Stimulated activated CD8-positive, alpha-beta memory T cell treated with anti-CD3 and anti-CD28 coated beads, Interleukin-12 subunit alpha, Interleukin-12 subunit beta, amount 100 ng/mL, for 1 hour (primary cell): Measurements from ENCODE around the gene FAM83B.
"Not testable (repeated sequence)": the region's sequence is repeated elsewhere in the genome, so short reads cannot be mapped to it uniquely, and the experiment has no call there.

Source experiments
- DNase-seq: peaks from one replicate; pipeline ENCODE4 v3.0.0-alpha.2; 2020; ENCODE audit warnings: low read depth

The FAM83B gene

GRCh38 chr6:54846243-54846856, at the start of gene FAM83B:
FAM83B (plus strand) TSS chr6:54846771; CDS start chr6:54870247, 23,476 bp downstream.
- DNase-seq, result no peak

DNA sequence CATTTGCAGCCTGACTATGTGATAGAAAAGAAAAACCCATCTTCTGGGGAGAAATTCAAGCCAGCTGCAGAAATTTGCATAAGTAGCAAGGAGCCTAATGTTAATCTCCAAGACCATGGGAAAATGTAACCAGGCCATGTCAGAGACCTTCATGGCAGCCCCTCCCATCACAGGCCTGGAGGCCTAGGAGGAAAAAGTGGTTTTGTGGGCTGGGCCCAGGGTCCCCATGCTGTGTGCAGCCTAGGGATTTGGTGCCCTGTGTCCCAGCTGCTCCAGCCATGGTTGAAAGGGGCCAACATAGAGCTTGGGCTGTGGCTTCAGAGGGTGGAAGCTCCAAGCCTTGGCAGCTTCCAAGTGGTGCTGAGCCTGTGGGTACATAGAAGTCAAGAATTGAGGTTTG, 49.7 kb upstream of the FAM83B start:
- not testable (repeated sequence) for DNase-seq

- no peak for DNase-seq
These were observed 46.4 kb upstream of the FAM83B start for GRCh38 chr6:54800050-54800600.

DNA sequence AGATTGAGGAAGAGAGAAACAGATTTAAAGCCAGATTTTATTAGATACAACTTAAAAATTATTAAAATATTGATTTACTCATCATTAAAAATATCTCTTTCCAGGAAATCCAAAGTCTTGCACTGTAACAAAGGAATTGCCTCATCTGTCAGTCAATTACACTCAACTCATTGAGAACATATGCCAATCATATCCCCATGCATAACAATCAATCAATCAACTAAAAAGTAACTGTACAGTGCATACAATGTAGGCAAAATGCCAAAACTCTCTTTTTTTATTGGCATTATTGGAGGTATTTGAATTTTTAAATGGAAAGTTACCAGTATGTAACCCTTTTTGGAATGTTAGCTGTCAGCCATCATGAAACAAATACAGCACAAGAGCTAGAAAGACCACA, 45.3 kb upstream of the FAM83B start:
- DNase-seq, result no peak

- DNase-seq, result no peak
These were observed 44.9 kb upstream of the FAM83B start for GRCh38 chr6:54801669-54802068.

DNA sequence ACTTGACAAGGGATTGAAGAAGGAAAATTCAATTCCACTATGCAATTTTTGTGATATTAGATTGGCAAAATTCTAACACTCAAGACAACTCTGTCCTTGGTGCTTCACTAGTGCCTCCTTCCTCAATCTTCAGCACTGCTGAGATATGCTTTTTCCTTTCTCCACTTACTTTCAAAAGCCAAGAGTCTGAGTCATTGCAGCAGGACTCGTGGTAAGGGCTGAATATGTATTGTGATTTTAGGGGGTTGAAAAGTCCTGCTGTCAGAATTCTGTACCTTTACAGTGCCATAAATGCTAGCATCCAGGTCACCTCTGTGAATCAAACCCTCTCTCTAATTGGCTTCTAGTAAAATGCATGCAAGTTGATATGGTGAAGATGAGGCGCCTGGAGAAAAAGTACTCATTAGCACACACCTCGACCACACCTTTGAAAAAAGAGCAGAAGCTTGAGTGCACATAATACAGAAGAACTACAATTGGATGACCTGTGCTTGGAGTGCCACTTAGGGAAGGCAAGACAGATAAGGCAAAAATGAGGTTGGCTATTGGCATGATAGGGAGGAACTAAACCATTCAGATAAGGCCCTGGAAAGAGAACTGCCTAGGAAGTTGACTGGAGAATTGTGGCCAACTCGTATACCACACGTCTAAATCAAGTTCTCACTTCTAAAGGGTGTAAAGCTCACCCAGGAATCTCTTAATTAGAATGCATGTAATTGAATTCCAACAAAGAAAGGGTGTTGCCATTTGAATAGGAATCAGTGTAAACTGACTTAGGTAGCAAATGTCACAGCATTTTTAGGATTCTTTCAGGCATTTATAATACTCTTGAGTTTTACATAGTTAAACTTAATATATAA, 43.6 kb upstream of the FAM83B start:
- no peak for DNase-seq

DNA sequence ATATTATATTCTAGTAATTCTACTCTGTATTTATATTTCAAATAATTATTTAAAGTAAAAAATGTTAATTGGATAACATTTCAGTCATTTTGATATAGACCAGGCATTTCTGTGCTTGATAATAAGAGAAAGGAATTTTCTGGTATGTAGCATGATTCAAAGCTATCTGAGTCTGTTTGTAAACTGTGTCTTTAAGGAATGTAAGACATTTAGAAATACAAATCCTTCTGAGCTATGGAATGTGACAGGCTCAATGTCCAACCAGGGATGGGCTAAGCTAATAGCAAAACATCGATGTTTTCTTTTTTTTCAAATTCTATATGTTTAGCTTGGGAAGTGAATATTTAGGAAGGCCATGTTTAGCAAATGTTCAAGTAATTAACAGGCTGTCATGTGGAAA, 41.5 kb upstream of the FAM83B start:
- DNase-seq, result no peak

- no peak for DNase-seq
These were observed 36.4 kb upstream of the FAM83B start for GRCh38 chr6:54810147-54810546.

DNA sequence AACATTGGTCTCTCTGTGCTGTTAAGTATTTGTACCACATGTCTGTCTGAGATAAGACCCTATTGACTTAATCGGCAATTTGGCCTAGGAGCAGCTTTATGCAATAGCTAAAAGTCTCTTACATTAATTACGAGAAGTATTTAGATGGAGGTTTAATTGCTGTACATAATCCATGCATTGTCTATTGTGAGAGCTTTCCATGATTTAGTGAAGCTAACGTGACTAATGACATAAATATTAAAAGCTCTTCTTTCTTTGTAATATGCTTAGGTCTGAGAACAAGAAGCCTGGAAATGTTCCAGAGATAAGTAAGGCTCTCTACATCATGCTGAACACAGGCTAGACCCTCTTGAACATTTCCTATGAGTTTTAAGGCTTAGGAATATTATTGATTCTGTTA, 32.7 kb upstream of the FAM83B start:
- no peak for DNase-seq

DNA sequence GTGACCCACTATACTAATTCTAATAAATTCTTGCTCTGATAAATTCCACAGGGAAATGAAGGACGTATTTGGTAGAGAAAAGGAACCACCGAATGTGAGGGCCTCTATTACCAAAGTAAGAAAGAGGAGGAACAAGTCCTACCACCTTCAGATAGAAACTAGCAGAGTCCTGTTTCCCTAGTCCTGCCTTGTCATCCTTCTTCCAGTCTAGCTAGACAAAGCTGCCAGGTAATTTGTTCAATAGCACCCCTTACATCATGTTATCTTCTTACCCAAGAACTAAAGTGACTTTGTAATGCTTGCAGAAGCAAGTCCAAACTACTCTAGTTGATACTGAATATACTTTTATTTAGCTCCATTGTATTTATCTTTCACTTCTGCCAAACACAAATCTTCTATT, 29.3 kb upstream of the FAM83B start:
- no peak for DNase-seq

GRCh38 chr6:54817834-54818233, 28.7 kb upstream of the FAM83B start:
- no peak for DNase-seq

- not testable (repeated sequence) for DNase-seq
These were observed 22.3 kb upstream of the FAM83B start for GRCh38 chr6:54824225-54824624.

DNA sequence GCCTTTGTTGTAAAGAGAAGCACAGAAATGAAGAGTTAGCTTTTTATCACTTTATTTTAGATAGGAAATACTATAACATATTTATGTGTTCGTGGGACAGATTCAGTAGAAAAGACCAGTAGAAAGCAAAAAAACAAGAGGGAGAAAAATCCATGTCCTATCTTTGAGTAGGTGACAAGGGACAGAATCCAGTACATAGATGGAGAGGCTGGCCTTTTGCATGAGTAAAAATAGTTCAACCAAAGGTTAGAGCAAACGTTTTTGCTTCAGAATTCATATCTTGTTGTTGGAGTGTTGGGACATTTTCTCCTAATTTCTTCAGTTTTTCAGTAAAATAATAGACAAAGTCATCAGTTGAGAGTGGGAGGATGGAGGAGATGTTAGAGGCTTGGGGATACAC, 19.6 kb upstream of the FAM83B start:
- DNase-seq, result no peak

DNA sequence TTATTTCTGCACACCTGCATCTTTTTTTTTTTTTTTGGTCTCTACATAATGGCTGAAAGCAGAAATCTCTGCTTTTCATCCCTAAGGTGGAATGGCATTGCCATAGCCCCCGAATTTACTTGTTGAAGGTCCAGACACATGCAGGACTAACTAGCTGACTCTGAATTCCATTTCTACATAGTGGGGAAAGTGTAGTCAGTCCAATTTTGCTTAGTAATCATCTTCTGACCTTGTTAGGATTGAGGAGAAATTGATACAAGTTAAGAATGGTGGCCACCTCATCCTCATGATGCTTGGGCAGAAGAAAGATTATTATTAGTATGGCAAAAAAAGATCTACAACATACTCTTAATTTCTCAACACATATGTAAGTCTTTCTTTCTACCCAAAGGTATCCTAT, 16.4 kb upstream of the FAM83B start:
- DNase-seq, result no peak

- DNase-seq, result no peak
These were observed 11.4 kb upstream of the FAM83B start for GRCh38 chr6:54835176-54835575.

DNA sequence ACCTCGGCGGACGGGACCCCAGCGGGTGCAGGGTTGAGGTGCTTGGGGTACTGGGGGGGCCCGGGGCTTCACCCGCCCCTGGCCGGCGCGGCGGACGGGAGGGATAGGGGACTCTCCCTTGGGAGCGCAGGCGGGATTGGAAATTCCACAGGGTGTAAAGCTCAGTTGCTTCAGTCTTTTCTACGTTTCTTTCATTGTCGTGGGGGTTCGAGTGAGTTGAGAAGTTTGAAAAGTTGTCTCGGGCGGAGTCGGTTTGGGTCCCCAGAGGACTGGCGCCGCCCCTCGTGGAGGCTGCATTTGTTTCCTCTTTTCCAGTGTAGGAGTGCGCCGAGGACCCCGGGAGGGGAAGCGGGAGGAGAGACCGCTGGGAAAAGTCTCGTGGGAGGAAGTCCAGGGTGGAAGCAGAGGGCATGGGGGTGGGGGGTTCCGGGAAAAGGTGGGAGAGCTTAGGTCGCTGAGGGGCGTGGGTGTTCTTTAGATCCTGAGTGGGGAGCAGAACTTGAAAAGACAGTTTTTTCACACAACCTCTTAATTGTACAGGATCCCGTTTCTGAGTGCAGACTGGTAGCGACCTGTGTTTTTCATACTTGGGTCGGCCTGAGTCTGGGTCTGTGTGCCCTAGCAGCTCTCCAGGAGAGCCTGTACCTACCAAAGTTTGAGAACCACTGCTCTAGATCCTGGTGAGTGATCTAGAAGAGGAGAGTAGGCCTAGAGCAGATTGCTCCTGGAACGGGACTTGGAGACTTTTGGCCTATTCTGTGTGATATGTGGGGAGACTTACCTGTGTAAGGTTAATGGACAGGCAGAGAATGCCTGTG, 495 bp downstream of the FAM83B start:
- no peak for DNase-seq

- no peak for DNase-seq
These were observed 1.4 kb downstream of the FAM83B start for GRCh38 chr6:54847799-54848597.

GRCh38 chr6:54850114-54850513, 3.5 kb downstream of the FAM83B start:
- DNase-seq, result no peak

- no peak for DNase-seq
These were observed 9.6 kb downstream of the FAM83B start for GRCh38 chr6:54856129-54856528.

GRCh38 chr6:54860132-54860531, 13.6 kb downstream of the FAM83B start:
- no peak for DNase-seq

GRCh38 chr6:54860739-54861138, 14.2 kb downstream of the FAM83B start:
- DNase-seq, result no peak
